SK-N-SH treated with all-trans-retinoic acid at 6 μM for 48 hours (cell line): ENCODE results near the gene NANOS3.

Experiments
- GLIS3 ChIP-seq: fragments of 250-450 bp; sonication (Bioruptor Pico); IDR thresholded peaks from 2 replicates; pipeline ENCODE4 v1.5.0; 2020; ENCODE audit warnings: mild to moderate bottlenecking, moderate library complexity
- OSR1 ChIP-seq: fragments of 250-450 bp; sonication (Bioruptor Pico); IDR thresholded peaks from 2 replicates; pipeline ENCODE4 v1.8.0; 2022; ENCODE audit warnings: moderate library complexity, mild to moderate bottlenecking, inconsistent platforms
- PPARA ChIP-seq: fragments of 250-450 bp; sonication (Bioruptor Pico); IDR thresholded peaks from 2 replicates; pipeline ENCODE4 v1.5.0; 2020; ENCODE audit warnings: mild to moderate bottlenecking, borderline replicate concordance
- SNAI2 ChIP-seq: fragments of 250-450 bp; sonication (Bioruptor Pico); IDR thresholded peaks from 2 replicates; pipeline ENCODE4 v1.5.0; 2020; ENCODE audit warnings: mild to moderate bottlenecking, moderate library complexity
- TOX ChIP-seq: fragments of 250-450 bp; sonication (Bioruptor Pico); IDR thresholded peaks from 2 replicates; pipeline ENCODE4 v1.8.0; 2021; ENCODE audit warnings: mild to moderate bottlenecking, moderate library complexity, borderline replicate concordance
- ZFP30 ChIP-seq: fragments of 450-650 bp; formaldehyde crosslinking; IDR thresholded peaks from 2 replicates; pipeline ENCODE4 v1.5.0; 2022; ENCODE audit warnings: mild to moderate bottlenecking, moderate library complexity
- ZNF70 ChIP-seq: fragments of 450-650 bp; formaldehyde crosslinking; IDR thresholded peaks from 2 replicates; pipeline ENCODE4 v1.5.0; 2020; ENCODE audit warnings: mild to moderate bottlenecking, moderate library complexity
- TF ChIP-seq, protein P1 (sequence below): fragments of 250-450 bp; sonication (Bioruptor Pico); IDR thresholded peaks from 2 replicates; pipeline ENCODE4 v1.5.1; 2021; ENCODE audit warnings: mild to moderate bottlenecking, moderate library complexity

DNA sequence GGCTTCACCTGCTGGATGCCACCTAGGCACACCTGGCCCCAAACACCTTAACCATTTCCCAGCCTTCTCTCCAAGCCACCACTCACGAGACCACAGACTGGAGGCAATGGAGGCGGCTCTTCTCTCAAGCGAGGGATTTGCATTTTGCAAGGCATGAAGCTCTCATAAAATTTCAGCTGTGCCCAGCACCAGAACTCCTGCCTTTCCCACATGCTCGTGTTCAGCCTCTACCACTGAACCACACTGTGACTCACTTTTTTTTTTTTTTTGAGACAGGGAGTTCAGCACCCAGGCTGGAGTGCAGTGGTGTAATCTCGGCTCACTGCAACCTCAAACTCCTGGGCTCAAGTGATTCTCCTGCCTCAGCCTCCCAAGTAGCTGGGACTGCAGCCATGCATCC, 10.6 kb downstream of the NANOS3 start:
- TF ChIP-seq ZNF70 (CRISPR knock-in tag) (no peak), OSR1 (CRISPR knock-in tag) (no peak), PPARA (CRISPR knock-in tag) (no peak), GLIS3 (no peak), TOX (CRISPR knock-in tag) (no peak), SNAI2 (CRISPR knock-in tag) (no peak), ZFP30 (CRISPR knock-in tag) (no peak)
- TF ChIP-seq, protein P1, sequence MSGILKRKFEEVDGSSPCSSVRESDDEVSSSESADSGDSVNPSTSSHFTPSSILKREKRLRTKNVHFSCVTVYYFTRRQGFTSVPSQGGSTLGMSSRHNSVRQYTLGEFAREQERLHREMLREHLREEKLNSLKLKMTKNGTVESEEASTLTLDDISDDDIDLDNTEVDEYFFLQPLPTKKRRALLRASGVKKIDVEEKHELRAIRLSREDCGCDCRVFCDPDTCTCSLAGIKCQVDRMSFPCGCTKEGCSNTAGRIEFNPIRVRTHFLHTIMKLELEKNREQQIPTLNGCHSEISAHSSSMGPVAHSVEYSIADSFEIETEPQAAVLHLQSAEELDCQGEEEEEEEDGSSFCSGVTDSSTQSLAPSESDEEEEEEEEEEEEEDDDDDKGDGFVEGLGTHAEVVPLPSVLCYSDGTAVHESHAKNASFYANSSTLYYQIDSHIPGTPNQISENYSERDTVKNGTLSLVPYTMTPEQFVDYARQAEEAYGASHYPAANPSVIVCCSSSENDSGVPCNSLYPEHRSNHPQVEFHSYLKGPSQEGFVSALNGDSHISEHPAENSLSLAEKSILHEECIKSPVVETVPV (CRISPR knock-in tag) = no peak
